Endothelial cell of umbilical vein (primary cell): ENCODE results near the gene NDUFAF7. TPM values are rescaled to one million over a fixed set of nuclear protein-coding genes. Genes with fewer than 3 reads are reported as not detected.

Experiments
- BruUV-seq: library from RNA; stranded (reverse); fragments of 400-500 nt; replicated peaks from 2 replicates; lab custom pipeline; 2021; lab: Mats Ljungman, UMichigan
- CTCF ChIA-PET: fragments of 300-600, 350-600 bp; sonication (Branson Sonifier 250); formaldehyde crosslinking; loops from one replicate; lab custom pipeline; 2021; ENCODE audit warnings: antibody characterized with exemption, inconsistent platforms; lab: Charles Lee
- POLR2A ChIA-PET: fragments of 300-600, 350-600 bp; sonication (Branson Sonifier 250); formaldehyde crosslinking; loops from one replicate; lab custom pipeline; 2021; ENCODE audit warnings: antibody characterized with exemption, inconsistent platforms; lab: Charles Lee
- DNase-seq: peaks from one replicate; pipeline ENCODE4 v3.0.0-alpha.2; 2011; ENCODE audit warnings: low read depth, low spot score
- FAIRE-seq: peaks from 2 replicates; lab custom pipeline; 2011; peaks lifted over from hg19 to GRCh38; lab: Jason Lieb, UNC
- H2AFZ ChIP-seq: 2 replicates; pipeline ENCODE4 v1.6.0; 2012; ENCODE audit warnings: low read depth, low read length, control low read depth, inconsistent platforms
- H3K27ac ChIP-seq: 2 replicates; pipeline ENCODE4 v1.5.1; 2011; ENCODE audit warnings: low read depth, mild to moderate bottlenecking, control low read depth, low read length, moderate library complexity; ENCODE audit not compliant: insufficient read depth
- H3K27me3 ChIP-seq, 2 experiments: 2 replicates each; pipeline versions ENCODE4 v1.6.0 to v1.6.1; 2011; ENCODE audit warnings: low read length in 2 of 2, mixed read lengths in 1 of 2; ENCODE audit not compliant: control insufficient read depth in 2 of 2, insufficient read depth in 2 of 2
- H3K36me3 ChIP-seq, 2 experiments: 2 replicates in 1 of 2; 3 replicates in 1 of 2; pipeline ENCODE4 v1.5.1; 2011; ENCODE audit warnings: low read length in 2 of 2, mild to moderate bottlenecking in 1 of 2, moderate library complexity in 1 of 2; ENCODE audit not compliant: control insufficient read depth in 2 of 2, insufficient read depth in 2 of 2; ENCODE audit errors: extremely low read depth in 1 of 2
- H3K4me1 ChIP-seq: 3 replicates; pipeline ENCODE4 v1.5.1; 2011; ENCODE audit warnings: mild to moderate bottlenecking, low read length; ENCODE audit not compliant: control insufficient read depth, insufficient read depth; ENCODE audit errors: extremely low read depth
- H3K4me2 ChIP-seq: 2 replicates; pipeline ENCODE4 v1.6.1; 2011; ENCODE audit warnings: low read length, control low read depth, mixed read lengths; ENCODE audit not compliant: insufficient read depth
- H3K4me3 ChIP-seq, 3 experiments: fragments of 200-600 bp in 1 of 3; sonication (generic), shearing (Covaris generic) in 1 of 3; replicated peaks in 1 of 3; 2 replicates each; pipeline ENCODE4 v1.5.1; 2011 to 2016; ENCODE audit warnings: control low read depth in 3 of 3, low read length in 3 of 3, mild to moderate bottlenecking in 2 of 3, inconsistent platforms in 1 of 3, low read depth in 1 of 3, moderate library complexity in 1 of 3; ENCODE audit not compliant: insufficient read depth in 1 of 3
- H3K79me2 ChIP-seq: 2 replicates; pipeline ENCODE4 v1.6.0; 2012; ENCODE audit warnings: low read length, inconsistent platforms; ENCODE audit not compliant: control insufficient read depth, insufficient read depth
- H3K9ac ChIP-seq: replicated peaks from 2 replicates; pipeline ENCODE3; 2011; ENCODE audit warnings: low read length, control low read depth; ENCODE audit not compliant: insufficient read depth; ENCODE audit errors: extremely low read depth
- H3K9me1 ChIP-seq: replicated peaks from 3 replicates; pipeline ENCODE4 v1.6.0; 2011; ENCODE audit warnings: mild to moderate bottlenecking, low read length; ENCODE audit not compliant: control insufficient read depth, insufficient read depth; ENCODE audit errors: extremely low read depth
- H3K9me3 ChIP-seq: replicated peaks from 2 replicates; pipeline ENCODE4 v1.5.1; 2012; ENCODE audit warnings: low read length, inconsistent platforms; ENCODE audit not compliant: control insufficient read depth, insufficient read depth
- H4K20me1 ChIP-seq: replicated peaks from 2 replicates; pipeline ENCODE3; 2011; ENCODE audit warnings: mild to moderate bottlenecking, low read length; ENCODE audit not compliant: control insufficient read depth, insufficient read depth; ENCODE audit errors: extremely low read depth
- CTCF ChIP-seq, 2 donors: IDR thresholded peaks; 1 replicate in 1 of 2; 2 replicates in 1 of 2; pipeline ENCODE4 v1.5.1; 2011; ENCODE audit warnings: low read length in 2 of 2, mild to moderate bottlenecking in 2 of 2, moderate library complexity in 2 of 2, control low read depth in 1 of 2, inconsistent platforms in 1 of 2, low read depth in 1 of 2; ENCODE audit not compliant: insufficient read depth in 1 of 2; ENCODE audit errors: extremely low read depth in 1 of 2
- EZH2 ChIP-seq: IDR thresholded peaks from 2 replicates; pipeline ENCODE4 v1.6.1; 2012; ENCODE audit warnings: borderline replicate concordance, low read depth, mild to moderate bottlenecking, moderate library complexity, low read length, inconsistent platforms; ENCODE audit not compliant: severe bottlenecking
- FOS ChIP-seq: IDR thresholded peaks from 2 replicates; pipeline ENCODE4 v1.6.1; 2011; ENCODE audit warnings: mild to moderate bottlenecking, low read length, moderate library complexity, borderline replicate concordance; ENCODE audit not compliant: insufficient read depth
- GATA2 ChIP-seq: IDR thresholded peaks from 2 replicates; pipeline ENCODE4 v1.7.0; 2011; ENCODE audit warnings: low read depth, mild to moderate bottlenecking, moderate library complexity, mixed read lengths, low read length; ENCODE audit not compliant: insufficient read length, insufficient read depth
- JUN ChIP-seq: IDR thresholded peaks from 2 replicates; pipeline ENCODE4 v1.6.1; 2011; ENCODE audit warnings: borderline replicate concordance, low read depth; ENCODE audit not compliant: insufficient read length, insufficient read depth
- MAX ChIP-seq: IDR thresholded peaks from 2 replicates; pipeline ENCODE4 v1.6.1; 2011; ENCODE audit not compliant: insufficient read depth, insufficient read length
- MYC ChIP-seq: IDR thresholded peaks from one replicate; pipeline ENCODE4 v1.6.1; 2011; ENCODE audit warnings: mild to moderate bottlenecking, low read depth, low read length
- POLR2A ChIP-seq: IDR thresholded peaks from 2 replicates; pipeline ENCODE4 v1.6.1; 2012; ENCODE audit warnings: low read depth, mild to moderate bottlenecking, control low read depth, low read length
- POLR2AphosphoS5 ChIP-seq: IDR thresholded peaks from 2 replicates; pipeline ENCODE4 v1.6.1; 2012; ENCODE audit warnings: low read depth, mild to moderate bottlenecking, control low read depth, low read length, moderate library complexity; ENCODE audit not compliant: insufficient read depth
- dilution Hi-C: fragments of 300-500 bp; cut with MboI; formaldehyde crosslinking; loops from one replicate; pipeline ENCODE4 v1.15.0; 2019; ENCODE audit warnings: low sequenced_read_pairs; ENCODE audit not compliant: extremely low pct_ligation_motif_present
- intact Hi-C: fragments of 100-400 bp; cut with micrococcal nuclease; formaldehyde crosslinking; loops from one replicate; pipeline ENCODE4 v1.10.0; 2022
- polyA plus RNA-seq, 4 experiments: library from polyadenylated mRNA; depleted of rRNA in 3 of 4; stranded (reverse) in 3 of 4; unstranded in 1 of 4; fragments of >200 nt; gene quantifications; 2 replicates each; pipeline versions ENCODE4 v1.2.1 to v1.2.3, GENCODE V29; 2011 to 2012; ENCODE audit warnings: missing spikeins in 1 of 4
- total RNA-seq: library from RNA; stranded (reverse); gene quantifications from 2 replicates; pipeline ENCODE4 v1.2.3, GENCODE V29; 2021

Gene NDUFAF7
- total and polyA plus RNA-seq, 2 donors (not counting 3 experiments of a cell fraction or from before 2014, with no cell fraction given) = 11.6 to 23.4 TPM

- Histone ChIP-seq H3K27ac (no peak overlapping the region), H3K9me1 (no peaks in the 10 kb centered on the region), H3K79me2 (no peaks in the 10 kb centered on the region), H3K9me3 (no peaks in the 10 kb centered on the region), H3K4me3 (no peak overlapping the region), H3K36me3 (no peaks in the 10 kb centered on the region), H4K20me1 (no peaks in the 10 kb centered on the region), H3K27me3 (no peaks in the 10 kb centered on the region), H3K4me2 (no peak overlapping the region), H2AFZ (no peak overlapping the region), H3K4me1 (peaks cover 6% of the 10 kb centered on the region), H3K9ac (no peak overlapping the region)
- FAIRE-seq (no peak), DNase-seq (no peak)
- ChIA-PET CTCF (interaction anchor here (1.6 kb wide), 1 partner anchor 10 kb away, joined by 5 read pairs; no protein-coding TSS in a partner anchor), POLR2A (no interaction called here)
- TF ChIP-seq MAX (no peak), POLR2A (no peak), EZH2 (no peak), GATA2 (no peak), POLR2AphosphoS5 (no peak), JUN (no peak), MYC (no peak), CTCF (IDR thresholded peaks at IDR 0.05; ENCODE audit: extremely low read depth in 1 of 2, insufficient read depth in 1 of 2, low read depth in 1 of 2, low read length in 2 of 2) (no peak), FOS (no peak)
- no TSS peak for BruUV-seq
- dilution Hi-C loops = no loop called here
- intact Hi-C loops = no loop called here
Measured at GRCh38 chr2:37191253-37191652, 40.2 kb upstream of the NDUFAF7 start.
